Hindlimb muscle (tissue), 1 donor: Measurements from ENCODE around the gene LAIR2. TPM values are rescaled to one million over a fixed set of nuclear protein-coding genes. Genes with fewer than 3 reads are reported as not detected.

Experiments
- DNase-seq: peaks from one replicate; pipeline ENCODE4 v3.0.0-alpha.2; 2013
- polyA plus RNA-seq: library from polyadenylated mRNA; unstranded; fragments of 120-200 nt; gene quantifications from one replicate; pipeline ENCODE4 v1.2.1, GENCODE V29; 2013; ENCODE audit not compliant: insufficient read length

LAIR2 gene, protein sequence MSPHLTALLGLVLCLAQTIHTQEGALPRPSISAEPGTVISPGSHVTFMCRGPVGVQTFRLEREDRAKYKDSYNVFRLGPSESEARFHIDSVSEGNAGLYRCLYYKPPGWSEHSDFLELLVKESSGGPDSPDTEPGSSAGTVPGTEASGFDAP
- polyA plus RNA-seq, result not detected

DNA sequence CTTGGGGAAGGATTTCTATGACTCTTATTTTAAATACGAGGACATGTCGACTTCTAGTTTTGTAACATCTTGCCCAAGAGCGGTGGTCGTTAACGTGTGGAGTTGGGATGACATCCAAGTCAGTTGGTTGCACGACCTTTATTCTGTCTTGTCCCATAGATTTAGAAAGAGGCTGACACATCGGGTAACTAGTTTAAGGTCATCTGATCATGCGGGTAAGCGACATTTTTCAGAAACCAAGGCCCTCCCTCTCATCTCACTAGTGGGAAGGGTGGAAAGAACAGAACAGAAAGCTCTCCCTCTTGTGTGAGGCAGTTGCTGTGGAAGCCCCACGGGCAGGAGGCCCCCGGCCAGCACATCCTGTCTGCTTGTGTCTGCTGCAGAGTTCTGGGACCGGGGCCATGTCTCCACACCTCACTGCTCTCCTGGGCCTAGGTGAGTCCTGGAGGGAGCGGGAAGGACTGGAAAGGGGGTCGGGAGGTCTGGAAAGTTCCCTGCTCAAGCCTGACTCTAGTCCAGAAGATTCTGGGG, at the start of gene LAIR2:
TSS of gene LAIR2 (plus strand) at position 314 of the 531 bp plus-strand sequence. CDS start at position 402, 88 bp downstream.
- DNase-seq, result no peak

DNA sequence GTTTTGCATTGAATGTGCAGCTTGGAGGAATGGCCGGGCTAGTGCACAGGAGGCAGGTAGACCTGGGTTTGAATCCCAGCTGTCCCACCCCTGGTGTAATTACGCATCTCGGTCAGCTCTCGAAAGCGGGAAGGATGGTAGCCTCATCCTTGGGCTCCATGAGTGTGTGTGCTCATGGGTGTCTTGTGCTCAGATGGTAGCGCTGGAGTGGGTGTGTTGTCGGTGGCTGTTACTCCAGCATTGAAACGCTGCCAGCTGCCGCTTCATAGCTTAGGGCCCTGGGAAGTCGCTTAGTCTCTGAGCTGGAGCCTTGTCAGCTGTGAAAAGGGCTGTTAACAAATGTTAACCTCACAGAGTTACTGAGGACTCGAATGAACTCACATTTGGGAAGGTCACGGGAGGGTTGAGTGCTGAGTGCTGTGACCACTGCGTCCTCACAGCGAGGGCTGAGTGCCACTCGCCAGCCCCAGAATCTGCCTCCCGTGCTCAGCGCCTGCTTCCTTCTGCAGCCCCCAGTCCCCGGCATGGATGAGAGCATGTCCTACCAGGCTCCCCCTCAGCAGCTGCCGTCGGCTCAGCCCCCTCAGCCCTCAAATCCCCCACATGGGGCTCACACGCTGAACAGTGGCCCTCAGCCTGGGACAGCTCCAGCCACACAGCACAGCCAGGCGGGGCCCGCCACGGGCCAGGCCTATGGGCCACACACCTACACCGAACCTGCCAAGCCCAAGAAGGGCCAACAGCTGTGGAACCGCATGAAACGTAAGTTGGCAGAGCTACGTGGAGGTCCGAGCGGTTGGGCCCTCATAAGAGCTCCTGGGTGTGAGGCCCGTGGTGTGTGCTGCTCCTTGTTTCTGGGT, 48.5 kb upstream of the LAIR2 start:
- no peak for DNase-seq

DNA sequence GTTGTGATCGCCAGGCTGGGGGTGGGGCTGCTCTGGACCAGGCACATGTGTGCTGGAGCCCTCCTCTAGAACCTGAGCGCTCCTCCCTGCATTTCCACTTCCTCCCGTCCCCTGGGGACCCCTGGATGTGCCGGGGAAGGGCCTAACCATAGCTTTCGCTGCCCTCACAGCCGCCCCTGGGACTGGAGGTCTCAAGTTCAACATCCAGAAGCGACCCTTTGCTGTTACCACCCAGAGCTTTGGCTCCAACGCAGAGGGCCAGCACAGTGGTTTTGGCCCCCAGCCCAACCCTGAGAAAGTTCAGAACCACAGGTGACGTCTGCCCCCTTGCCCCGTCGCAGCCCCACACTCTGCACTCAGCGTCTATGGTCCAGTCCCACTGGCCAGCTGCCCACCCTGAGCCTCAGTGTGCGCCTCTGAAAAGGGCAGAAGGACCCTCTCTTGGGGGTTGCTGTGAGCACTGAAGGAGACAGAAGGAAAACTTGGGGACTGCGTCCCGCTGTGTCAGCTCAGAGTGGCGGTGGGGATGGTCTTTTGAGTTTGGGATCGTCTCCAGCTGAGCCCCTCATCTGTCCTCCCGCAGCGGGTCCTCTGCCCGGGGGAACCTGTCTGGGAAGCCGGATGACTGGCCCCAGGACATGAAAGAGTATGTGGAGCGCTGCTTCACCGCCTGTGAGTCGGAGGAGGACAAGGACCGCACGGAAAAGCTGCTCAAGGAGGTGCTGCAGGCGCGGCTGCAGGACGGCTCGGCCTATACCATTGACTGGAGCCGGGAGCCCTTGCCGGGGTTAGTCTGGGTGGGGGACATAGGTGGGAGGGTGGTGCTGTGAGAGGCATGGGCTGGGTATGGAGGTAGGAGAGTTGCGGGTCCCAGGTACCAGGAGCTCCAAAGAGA, 47.6 kb upstream of the LAIR2 start:
- no peak for DNase-seq

DNA sequence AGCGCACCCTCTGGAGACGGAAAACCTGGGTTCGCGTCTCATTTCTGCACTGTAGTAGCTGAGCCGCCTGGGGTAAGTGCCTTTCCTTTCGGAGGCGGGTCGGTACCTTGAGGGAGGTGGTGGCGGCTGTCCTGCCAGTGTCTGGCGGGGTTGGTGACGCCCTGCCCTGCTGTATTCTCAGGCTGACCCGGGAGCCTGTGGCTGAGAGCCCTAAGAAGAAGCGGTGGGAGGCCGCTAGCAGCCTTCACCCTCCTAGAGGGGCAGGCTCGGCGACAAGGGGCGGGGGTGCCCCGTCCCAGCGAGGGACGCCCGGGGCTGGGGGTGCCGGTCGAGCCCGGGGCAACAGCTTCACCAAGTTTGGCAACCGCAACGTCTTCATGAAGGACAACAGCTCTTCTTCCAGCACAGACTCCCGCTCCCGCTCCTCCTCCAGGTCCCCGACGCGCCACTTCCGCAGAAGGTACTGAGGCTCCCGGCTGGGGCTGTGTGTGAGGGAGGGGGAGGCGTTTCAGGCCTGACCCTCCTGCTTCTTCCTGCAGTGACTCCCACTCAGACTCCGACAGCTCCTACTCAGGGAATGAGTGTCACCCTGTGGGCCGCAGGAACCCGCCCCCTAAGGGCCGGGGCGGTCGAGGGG, 46.7 kb upstream of the LAIR2 start:
- no peak for DNase-seq

DNA sequence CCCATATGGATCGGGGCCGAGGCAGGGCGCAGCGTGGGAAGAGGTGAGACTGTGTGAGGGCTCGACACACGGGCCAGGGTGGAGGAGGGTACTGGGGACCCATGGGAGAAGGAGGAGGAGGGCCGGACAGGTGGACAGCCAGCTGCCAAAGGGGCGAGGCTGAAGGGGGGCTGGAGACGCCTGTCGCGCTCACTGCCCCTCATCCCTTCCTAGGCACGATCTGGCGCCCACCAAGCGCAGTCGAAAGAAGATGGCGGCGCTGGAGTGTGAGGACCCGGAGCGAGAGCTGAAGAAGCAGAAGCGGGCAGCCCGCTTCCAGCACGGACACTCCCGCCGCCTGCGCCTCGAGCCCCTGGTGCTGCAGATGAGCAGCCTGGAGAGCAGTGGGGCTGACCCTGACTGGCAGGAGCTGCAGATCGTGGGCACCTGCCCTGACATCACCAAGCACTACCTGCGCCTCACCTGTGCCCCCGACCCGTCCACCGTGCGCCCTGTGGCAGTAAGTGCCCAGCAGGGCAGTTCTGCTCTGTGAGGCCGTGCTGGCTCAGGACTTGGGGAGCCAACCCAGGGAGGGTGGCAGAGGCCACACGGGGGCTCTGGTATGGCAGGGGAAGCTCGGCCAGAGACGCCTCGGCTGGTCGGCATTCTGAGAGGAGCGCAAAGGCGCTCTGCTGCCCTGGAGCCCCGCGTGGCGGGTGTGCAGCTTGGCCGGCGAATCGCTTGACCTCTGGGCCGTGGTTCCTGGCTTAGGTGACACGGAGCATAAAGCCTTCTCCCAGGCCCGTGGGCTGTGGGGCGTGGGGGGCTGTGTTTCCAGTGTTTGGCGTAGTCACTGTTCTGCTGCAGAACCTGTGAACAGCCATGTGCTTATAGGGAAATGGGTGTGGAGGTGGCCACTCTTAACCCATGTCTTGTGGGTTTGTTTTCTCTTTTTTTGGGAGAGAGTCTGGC, 45.9 kb upstream of the LAIR2 start:
- no peak for DNase-seq

DNA sequence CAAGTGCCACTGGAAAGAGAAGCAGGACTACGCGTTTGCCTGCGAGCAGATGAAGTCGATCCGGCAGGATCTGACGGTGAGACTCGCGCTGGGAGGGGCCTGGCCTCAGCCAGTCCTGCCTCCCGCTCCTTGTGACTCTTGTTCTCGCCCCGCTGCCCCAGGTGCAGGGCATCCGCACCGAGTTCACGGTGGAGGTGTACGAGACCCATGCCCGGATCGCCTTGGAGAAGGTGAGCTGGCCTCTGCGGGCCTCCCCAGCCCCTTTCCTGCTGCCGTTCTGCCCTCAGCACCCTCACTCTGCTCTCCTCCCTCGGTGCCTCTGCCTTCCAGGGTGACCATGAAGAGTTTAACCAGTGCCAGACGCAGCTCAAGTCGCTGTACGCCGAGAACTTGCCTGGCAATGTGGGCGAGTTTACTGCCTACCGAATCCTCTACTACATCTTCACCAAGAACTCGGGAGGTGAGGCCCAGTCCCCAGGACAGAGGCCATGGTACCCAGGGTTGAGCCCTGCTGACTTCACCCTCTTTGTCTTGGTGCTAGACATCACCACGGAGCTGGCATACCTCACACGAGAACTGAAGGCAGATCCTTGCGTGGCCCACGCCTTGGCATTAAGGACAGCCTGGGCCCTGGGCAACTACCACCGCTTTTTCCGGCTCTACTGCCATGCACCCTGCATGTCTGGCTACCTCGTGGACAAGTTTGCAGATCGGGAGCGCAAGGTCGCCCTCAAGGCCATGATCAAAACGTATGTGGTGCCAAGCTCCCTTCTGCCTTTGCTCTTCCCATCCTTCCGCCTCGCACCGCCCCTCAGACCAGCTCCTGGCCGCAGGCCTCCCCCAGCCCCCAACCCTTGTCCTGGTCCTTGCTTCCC, 44.6 kb upstream of the LAIR2 start:
- DNase-seq, result no peak

DNA sequence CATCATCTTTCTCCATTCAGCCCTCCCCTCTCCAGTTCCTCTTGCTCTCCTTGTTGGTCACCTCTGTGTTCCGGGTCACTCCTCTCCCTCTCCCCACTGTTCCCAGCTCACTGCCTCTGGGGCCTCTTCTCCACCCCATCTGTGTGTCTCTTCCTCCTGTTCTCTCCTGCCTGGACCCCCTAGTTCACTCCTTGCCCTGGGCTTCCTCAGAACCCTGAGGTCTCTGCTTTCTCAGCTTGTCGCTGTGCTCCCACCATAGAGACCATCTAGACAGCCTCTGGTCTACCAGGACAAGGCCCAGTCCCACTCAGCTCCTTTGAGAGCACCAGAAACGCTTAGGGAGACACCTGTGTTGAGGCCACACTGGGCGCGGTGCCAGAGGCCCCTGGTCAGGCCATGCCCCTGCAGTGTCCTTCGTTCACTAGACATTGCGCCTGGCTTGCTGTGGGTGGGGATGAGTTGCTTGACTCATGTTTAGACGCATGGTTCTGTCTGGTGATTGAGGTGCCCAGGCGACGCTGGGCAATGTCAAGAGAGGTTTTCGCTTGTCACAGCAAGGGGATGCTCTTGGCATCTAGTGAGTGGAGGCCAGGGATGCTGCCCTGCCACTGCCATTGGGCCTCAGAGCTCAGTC, 43.9 kb upstream of the LAIR2 start:
- no peak for DNase-seq

DNA sequence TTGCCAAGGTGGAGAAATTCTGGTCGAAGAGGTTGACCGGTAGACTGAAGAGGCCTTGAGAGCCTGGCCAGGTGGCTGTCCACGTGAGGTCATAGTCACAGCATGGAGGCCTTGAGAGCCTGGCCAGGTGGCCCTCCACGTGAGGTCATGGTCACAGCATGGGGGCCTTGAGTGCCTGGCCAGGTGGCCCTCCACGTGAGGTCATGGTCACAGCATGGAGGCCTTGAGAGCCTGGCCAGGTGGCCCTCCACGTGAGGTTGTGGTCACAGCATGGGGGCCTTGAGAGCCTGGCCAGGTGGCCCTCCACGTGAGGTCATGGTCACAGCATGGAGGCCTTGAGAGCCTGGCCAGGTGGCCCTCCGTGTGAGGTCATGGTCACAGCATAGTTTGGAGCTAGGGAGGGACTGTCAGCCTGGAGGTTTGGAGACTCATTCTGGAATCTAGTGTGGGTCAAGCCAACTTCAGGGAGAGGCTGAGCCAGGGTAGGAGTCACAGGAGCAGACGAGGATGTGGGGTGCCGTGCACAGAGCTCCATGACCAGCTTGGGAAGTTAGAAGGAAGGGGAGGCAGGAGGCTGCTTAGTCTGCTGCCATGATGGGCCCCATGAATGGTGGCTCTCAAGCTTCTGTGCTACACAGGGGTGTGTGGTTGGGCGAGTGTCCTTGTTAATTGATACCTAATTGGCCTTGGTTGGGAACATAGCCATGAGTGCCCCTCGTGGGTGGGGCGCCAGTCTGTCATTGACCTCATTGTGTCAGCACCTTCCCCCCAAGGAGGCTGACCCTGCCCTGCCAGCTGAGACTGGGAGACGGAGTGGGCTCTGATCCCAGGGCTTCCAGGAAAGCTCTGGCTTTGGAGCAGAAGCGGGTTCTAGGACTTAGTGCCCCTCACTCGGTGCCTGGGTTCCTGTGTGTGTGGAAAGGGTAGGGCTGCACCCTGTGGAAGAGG, 43.1 kb upstream of the LAIR2 start:
- DNase-seq, result no peak

DNA sequence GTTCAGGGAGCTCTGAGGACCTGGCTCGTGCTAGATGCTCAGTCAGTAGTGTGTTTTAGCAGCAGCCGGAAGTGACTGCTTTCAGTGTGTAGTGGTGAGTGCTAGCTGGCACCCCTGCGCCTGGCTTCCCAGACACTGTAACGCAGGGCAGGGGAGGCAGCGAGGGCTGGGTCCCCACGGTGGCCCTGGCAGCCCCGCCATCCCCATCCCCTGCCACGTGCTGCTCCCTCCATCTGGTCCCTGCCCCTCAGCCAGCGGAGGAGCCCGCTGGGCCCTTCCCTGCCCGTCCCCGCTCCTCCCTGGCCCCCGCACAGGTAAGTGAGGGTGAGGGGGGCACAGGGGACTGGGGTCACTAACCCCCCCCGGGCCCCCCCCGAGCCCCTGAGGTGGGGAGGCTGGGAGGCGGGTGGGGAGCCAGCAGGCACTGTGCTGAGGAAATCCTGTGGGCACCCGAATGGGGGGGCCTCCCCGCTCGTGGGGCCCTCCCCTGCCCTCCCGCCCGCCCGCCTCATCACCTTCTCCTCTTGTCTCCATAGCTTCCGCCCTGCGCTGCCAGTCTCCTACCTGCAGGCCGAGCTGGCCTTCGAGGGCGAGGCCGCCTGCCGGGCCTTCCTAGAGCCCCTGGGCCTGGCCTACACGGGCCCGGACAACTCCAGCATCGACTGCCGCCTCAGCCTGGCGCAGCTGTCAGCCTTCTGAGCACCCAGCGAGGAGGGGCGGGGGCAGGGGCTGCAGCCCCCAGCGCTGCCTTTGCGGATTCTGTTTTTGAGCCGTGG, 42.2 kb upstream of the LAIR2 start:
- no peak for DNase-seq

DNA sequence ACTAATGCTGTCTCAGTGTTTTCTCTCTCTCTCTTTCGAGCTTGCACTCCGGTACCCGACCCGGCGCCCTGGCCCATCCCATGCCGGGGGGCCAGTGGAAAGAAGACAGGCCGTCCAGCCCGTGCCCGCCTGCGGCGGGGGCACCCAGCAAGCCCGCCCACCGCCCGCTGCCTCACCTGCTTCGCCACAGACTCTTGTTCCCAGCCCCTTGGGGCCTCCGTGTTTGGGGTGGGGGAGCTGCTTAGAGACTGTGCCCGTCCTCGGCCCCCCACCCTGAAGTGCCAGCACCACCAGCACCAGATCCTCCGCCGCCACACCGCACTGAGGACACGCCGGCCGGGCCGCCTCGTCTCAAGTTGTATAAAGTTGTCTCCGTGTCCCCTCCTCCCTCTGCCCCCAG, 41.4 kb upstream of the LAIR2 start:
- DNase-seq, result no peak

DNA sequence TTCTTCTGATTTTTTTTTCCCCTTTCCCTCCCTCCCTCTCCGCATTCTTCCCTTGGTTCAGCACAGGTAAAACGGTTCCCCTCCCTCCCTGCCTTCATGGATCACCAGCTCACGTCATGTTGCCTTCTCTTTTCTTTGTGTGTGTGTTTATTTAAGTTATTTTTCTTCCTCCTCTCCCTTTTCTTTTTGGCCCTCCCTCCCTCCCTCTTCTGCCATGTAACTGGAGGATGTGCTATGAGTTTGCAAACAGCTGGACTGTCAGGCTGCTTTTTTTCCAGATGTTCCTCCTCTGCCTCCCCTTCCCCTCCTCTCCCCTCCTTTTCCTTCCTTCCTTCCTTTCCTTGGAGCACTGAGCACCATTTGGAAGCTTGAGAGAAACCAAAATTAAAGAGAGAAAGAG, 41.0 kb upstream of the LAIR2 start:
- DNase-seq, result peak; percentile 70

DNA sequence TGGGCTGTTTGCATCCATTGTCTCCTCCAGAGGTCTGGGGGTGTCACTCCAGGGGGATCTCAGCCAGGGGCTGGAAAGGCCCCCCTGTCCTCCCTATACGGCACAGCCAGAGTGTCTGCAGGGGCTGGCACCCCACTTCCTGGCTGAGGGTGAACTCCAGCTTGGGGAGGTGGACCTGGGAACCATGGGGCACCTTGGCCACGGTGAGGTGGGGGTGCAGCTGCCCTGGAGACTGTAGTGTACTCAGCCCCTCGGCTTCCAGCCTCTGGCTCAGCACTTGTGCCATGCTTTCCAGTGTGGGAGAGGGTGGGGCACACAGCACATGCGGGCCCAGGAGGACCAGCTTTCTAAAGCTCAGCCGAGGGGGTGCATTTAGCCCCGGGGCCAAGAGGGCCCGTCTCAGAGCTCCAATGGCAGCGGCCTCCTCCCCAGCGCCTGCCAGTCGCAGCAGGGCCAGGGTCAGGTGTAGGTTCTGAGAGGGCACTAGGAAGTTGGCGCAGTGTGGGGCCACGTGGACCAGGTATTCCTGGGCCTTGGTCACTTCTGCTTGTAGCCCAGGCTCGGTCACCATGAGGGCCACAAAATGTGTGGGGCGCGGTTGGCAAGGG, 40.5 kb upstream of the LAIR2 start:
- no peak for DNase-seq

DNA sequence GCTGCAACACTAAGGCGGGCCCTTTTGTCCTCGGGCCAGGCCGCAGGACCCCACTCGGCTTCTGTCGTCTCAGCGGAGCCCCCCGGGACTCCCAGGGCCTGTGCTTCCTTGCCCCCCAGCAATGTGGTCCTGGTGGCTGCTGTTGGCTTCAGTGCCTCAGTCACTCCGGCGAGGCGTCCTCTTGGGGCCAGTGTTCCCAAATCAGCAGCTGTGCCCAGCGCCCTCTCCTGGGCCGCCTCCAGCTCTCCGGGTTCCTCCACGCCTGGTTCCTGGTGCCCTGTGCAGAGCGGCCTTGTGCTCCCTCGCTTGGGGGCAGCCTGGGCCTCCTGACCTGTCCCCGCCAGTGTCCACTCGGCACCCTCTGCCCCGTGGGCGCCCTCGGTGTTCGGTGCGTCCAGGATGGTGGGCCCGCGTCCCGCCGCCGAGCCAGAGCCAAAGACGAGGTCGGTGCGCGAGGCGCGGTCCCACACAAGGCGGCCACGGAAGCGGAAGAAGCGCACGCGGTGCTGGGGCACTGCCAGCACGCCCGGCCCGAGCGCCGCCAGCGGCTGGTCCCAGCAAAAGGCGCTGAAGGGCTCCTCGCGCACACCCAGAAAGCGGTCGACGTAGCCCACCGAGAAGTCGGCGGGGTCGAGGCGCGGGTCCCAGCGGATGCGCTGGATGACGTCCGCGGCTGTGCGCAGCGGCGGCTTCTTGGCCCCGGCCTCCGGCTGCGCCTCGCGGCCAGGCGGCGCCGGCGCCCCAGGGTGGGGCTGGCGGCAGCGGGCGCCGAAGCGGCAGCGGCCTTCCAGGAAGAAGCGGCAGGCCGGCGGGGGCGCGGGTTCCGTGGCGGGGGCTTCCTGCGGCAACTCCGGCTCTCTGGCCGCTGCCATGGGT, 39.7 kb upstream of the LAIR2 start:
- DNase-seq, result peak; percentile 84

DNA sequence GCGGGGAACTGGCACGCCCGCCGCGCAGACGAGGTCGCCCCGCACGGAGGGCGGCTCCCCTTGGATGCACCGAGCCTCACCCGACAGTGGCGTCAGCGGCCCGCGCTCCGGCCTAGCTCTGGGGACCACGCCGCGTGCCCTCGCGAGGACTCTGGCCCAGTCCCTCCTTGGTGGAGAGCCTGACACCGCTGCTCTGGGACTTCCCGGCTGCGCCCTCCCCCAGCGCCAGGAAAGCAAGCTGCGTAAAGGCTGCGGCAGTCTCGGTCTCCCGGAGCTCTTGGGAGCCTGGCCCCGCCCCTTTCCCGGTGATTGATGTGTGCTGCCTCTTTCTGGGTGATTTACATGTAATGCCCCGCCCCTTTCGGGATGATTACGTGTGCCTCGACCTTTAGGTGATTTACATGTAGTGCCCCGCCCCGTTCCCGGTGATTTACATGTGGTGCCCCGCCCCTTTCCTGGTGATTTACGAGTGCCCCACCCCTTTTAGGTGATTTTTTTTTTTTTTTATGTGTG, 39.0 kb upstream of the LAIR2 start, which contains the start of gene LENG9:
TSS of gene LENG9 (minus strand) at position 248 of the 513 bp plus-strand sequence. CDS start 252 bp downstream, outside the sequence.
- peak; percentile 95 for DNase-seq

DNA sequence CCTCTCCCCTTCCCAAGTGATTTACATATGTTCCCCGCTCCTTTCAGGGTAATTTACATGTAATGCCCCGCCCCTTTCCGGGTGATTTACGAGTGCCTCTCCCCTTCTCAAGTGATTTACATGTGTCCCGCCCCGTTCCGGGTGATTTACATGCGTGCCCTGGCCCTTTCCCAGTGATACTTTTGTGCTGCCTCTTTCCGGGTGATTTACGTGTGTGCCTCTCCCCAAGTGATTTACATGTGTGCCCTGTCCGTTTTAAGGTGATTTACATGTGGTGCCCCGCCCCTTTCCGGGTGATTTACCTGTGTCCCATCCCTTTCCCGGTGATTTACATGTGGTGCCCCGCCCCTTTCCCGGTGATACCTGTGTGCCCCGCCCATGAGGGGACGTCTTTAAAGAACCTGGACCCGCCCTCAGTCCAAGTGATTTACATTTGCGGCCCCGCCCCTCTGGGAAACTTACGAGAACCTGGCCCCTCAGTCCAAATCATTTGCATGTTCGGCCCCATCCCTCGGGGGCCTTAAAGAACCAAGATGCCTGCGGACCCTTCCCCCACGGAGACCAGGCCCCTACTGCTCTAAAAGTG, 38.5 kb upstream of the LAIR2 start:
- peak; percentile 65 for DNase-seq
